Suprapubic skin (tissue), 4 donors: ENCODE data around the gene SAPCD1.

Experiments used
- POLR2A ChIP-seq, 2 donors: fragments of 450-650 bp; IDR thresholded peaks; one replicate each; pipeline ENCODE4 v1.6.1; 2017; ENCODE audit warnings: antibody characterized with exemption in 2 of 2, mild to moderate bottlenecking in 2 of 2, moderate library complexity in 2 of 2
- POLR2AphosphoS5 ChIP-seq, 3 donors: sonication (generic); formaldehyde crosslinking; IDR thresholded peaks; one replicate each; pipeline ENCODE4 v1.6.1; 2017; ENCODE audit warnings: antibody characterized with exemption in 3 of 3
- TF ChIP-seq, protein P1 (sequence below), 2 donors: fragments of 200-600 bp in 1 of 2; fragments of 450-650 bp in 1 of 2; sonication (generic) in 1 of 2; IDR thresholded peaks; one replicate each; pipeline ENCODE4 v1.5.1; 2016 to 2019; ENCODE audit warnings: antibody characterized with exemption in 2 of 2, mild to moderate bottlenecking in 1 of 2, moderate library complexity in 1 of 2

GRCh38 chr6:31813465-31813849 lies 51.0 kb downstream of the SAPCD1 start:
- TF ChIP-seq POLR2A (IDR thresholded peaks at IDR 0.05): no peak
- TF ChIP-seq, protein P1, sequence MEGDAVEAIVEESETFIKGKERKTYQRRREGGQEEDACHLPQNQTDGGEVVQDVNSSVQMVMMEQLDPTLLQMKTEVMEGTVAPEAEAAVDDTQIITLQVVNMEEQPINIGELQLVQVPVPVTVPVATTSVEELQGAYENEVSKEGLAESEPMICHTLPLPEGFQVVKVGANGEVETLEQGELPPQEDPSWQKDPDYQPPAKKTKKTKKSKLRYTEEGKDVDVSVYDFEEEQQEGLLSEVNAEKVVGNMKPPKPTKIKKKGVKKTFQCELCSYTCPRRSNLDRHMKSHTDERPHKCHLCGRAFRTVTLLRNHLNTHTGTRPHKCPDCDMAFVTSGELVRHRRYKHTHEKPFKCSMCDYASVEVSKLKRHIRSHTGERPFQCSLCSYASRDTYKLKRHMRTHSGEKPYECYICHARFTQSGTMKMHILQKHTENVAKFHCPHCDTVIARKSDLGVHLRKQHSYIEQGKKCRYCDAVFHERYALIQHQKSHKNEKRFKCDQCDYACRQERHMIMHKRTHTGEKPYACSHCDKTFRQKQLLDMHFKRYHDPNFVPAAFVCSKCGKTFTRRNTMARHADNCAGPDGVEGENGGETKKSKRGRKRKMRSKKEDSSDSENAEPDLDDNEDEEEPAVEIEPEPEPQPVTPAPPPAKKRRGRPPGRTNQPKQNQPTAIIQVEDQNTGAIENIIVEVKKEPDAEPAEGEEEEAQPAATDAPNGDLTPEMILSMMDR (IDR thresholded peaks at IDR 0.05): no peak
- TF ChIP-seq POLR2AphosphoS5 (IDR thresholded peaks at IDR 0.05): no peak
